Measurements from ENCODE around the gene DDR2.

The DDR2 gene

GRCh38 chr1:162671664-162672410, 39.6 kb downstream of the DDR2 start:
- Histone ChIP-seq H3K36me3 (ENCODE audit: insufficient read depth, low read length) (peaks cover 50% of the 10 kb centered on the region), H3K4me3 (no peak overlapping the region), H3K9me3 (ENCODE audit: low read depth, low read length) (no peaks in the 10 kb centered on the region), H3K27ac (no peak overlapping the region), H3K9ac (ENCODE audit: insufficient read length) (no peak overlapping the region)
- no peak for TF ChIP-seq POLR2AphosphoS5 (IDR thresholded peaks at IDR 0.05; ENCODE audit: borderline replicate concordance, low read depth, low read length)
- no peak for TF ChIP-seq FOXP2 (optimal IDR thresholded peaks at IDR 0.05; ENCODE audit: control extremely low read depth, extremely low read length, insufficient read depth)
- TF ChIP-seq EZH2 (IDR thresholded peaks at IDR 0.05) = no peak
- DNase-seq (ENCODE audit: low read depth, low spot score) = no peak

GRCh38 chr1:162672622-162673260, 40.5 kb downstream of the DDR2 start:
- H3K27ac ChIP-seq = no peak overlapping the region
- H3K9ac ChIP-seq (ENCODE audit: insufficient read length) = no peak overlapping the region
- H3K9me3 ChIP-seq (ENCODE audit: low read depth, low read length) = no peaks in the 10 kb centered on the region
- H3K4me3 ChIP-seq = no peak overlapping the region
- no peak for DNase-seq (ENCODE audit: low read depth, low spot score)
- H3K36me3 ChIP-seq (ENCODE audit: insufficient read depth, low read length) = peaks cover 50% of the 10 kb centered on the region
- no peak for TF ChIP-seq EZH2 (IDR thresholded peaks at IDR 0.05)

- no peaks in the 10 kb centered on the region for H3K9me3 ChIP-seq (ENCODE audit: low read depth, low read length)
- no peak for TF ChIP-seq FOXP2 (optimal IDR thresholded peaks at IDR 0.05; ENCODE audit: control extremely low read depth, extremely low read length, insufficient read depth)
- TF ChIP-seq EZH2 (IDR thresholded peaks at IDR 0.05) = no peak
- TF ChIP-seq POLR2AphosphoS5 (IDR thresholded peaks at IDR 0.05; ENCODE audit: borderline replicate concordance, low read depth, low read length) = no peak
- H3K36me3 ChIP-seq (ENCODE audit: insufficient read depth, low read length) = peaks cover 54% of the 10 kb centered on the region
- peak overlapping the region; percentile 15; the same call in 1 of the 2 replicates for H3K27ac ChIP-seq
- H3K4me3 ChIP-seq = no peak overlapping the region
- DNase-seq (ENCODE audit: low read depth, low spot score) = no peak
- no peak overlapping the region for H3K9ac ChIP-seq (ENCODE audit: insufficient read length)
These were observed 41.9 kb downstream of the DDR2 start for GRCh38 chr1:162674034-162674608.

GRCh38 chr1:162676087-162676486, 43.8 kb downstream of the DDR2 start:
- no peak overlapping the region for H3K4me3 ChIP-seq
- no peaks in the 10 kb centered on the region for H3K9me3 ChIP-seq (ENCODE audit: low read depth, low read length)
- H3K27ac ChIP-seq = peak overlapping the region; percentile 65
- H3K9ac ChIP-seq (ENCODE audit: insufficient read length) = no peak overlapping the region
- peaks cover 62% of the 10 kb centered on the region for H3K36me3 ChIP-seq (ENCODE audit: insufficient read depth, low read length)
- DNase-seq (ENCODE audit: low read depth, low spot score) = no peak
- TF ChIP-seq POLR2AphosphoS5 (IDR thresholded peaks at IDR 0.05; ENCODE audit: borderline replicate concordance, low read depth, low read length) (peak; percentile 28; the same call in 1 of the 2 replicates), EZH2 (IDR thresholded peaks at IDR 0.05) (no peak)

- no peak for TF ChIP-seq POLR2AphosphoS5 (IDR thresholded peaks at IDR 0.05; ENCODE audit: borderline replicate concordance, low read depth, low read length)
- no peak for TF ChIP-seq EZH2 (IDR thresholded peaks at IDR 0.05)
- TF ChIP-seq FOXP2 (optimal IDR thresholded peaks at IDR 0.05; ENCODE audit: control extremely low read depth, extremely low read length, insufficient read depth) = no peak
- peaks cover 58% of the 10 kb centered on the region for H3K36me3 ChIP-seq (ENCODE audit: insufficient read depth, low read length)
- no peaks in the 10 kb centered on the region for H3K9me3 ChIP-seq (ENCODE audit: low read depth, low read length)
- no peak overlapping the region for H3K9ac ChIP-seq (ENCODE audit: insufficient read length)
- peak overlapping the region; percentile 65; the same call in 1 of the 2 replicates for H3K27ac ChIP-seq
- no peak overlapping the region for H3K4me3 ChIP-seq
- no peak for DNase-seq (ENCODE audit: low read depth, low spot score)
These were observed 44.5 kb downstream of the DDR2 start for GRCh38 chr1:162676750-162677149.

GRCh38 chr1:162677607-162678371, 45.5 kb downstream of the DDR2 start:
- H3K4me3 ChIP-seq = no peak overlapping the region
- no peaks in the 10 kb centered on the region for H3K9me3 ChIP-seq (ENCODE audit: low read depth, low read length)
- no peak overlapping the region for H3K27ac ChIP-seq
- H3K9ac ChIP-seq (ENCODE audit: insufficient read length) = no peak overlapping the region
- TF ChIP-seq FOXP2 (optimal IDR thresholded peaks at IDR 0.05; ENCODE audit: control extremely low read depth, extremely low read length, insufficient read depth) (no peak), POLR2AphosphoS5 (IDR thresholded peaks at IDR 0.05; ENCODE audit: borderline replicate concordance, low read depth, low read length) (no peak), EZH2 (IDR thresholded peaks at IDR 0.05) (no peak)
- DNase-seq (ENCODE audit: low read depth, low spot score) = no peak
- peaks cover 60% of the 10 kb centered on the region for H3K36me3 ChIP-seq (ENCODE audit: insufficient read depth, low read length)

- H3K27ac ChIP-seq = no peak overlapping the region
- H3K9me3 ChIP-seq (ENCODE audit: low read depth, low read length) = no peaks in the 10 kb centered on the region
- no peak overlapping the region for H3K9ac ChIP-seq (ENCODE audit: insufficient read length)
- TF ChIP-seq EZH2 (IDR thresholded peaks at IDR 0.05) (no peak), FOXP2 (optimal IDR thresholded peaks at IDR 0.05; ENCODE audit: control extremely low read depth, extremely low read length, insufficient read depth) (no peak), POLR2AphosphoS5 (IDR thresholded peaks at IDR 0.05; ENCODE audit: borderline replicate concordance, low read depth, low read length) (no peak)
- H3K4me3 ChIP-seq = no peak overlapping the region
- H3K36me3 ChIP-seq (ENCODE audit: insufficient read depth, low read length) = peaks cover 66% of the 10 kb centered on the region
- no peak for DNase-seq (ENCODE audit: low read depth, low spot score)
These were observed 46.2 kb downstream of the DDR2 start for GRCh38 chr1:162678439-162678838.

- H3K9me3 ChIP-seq (ENCODE audit: low read depth, low read length) = no peaks in the 10 kb centered on the region
- TF ChIP-seq EZH2 (IDR thresholded peaks at IDR 0.05) (no peak), FOXP2 (optimal IDR thresholded peaks at IDR 0.05; ENCODE audit: control extremely low read depth, extremely low read length, insufficient read depth) (no peak), POLR2AphosphoS5 (IDR thresholded peaks at IDR 0.05; ENCODE audit: borderline replicate concordance, low read depth, low read length) (no peak)
These were observed 47.0 kb downstream of the DDR2 start for GRCh38 chr1:162679298-162679697.

More at GRCh38 chr1:162679298-162679697, 47.0 kb downstream of the DDR2 start:
- Histone ChIP-seq H3K27ac (no peak overlapping the region), H3K9ac (ENCODE audit: insufficient read length) (no peak overlapping the region), H3K4me3 (no peak overlapping the region), H3K36me3 (ENCODE audit: insufficient read depth, low read length) (peaks cover 70% of the 10 kb centered on the region)
- DNase-seq (ENCODE audit: low read depth, low spot score) = no peak
